Neuronal stem cell (in vitro differentiated cells): ENCODE data around the gene EXOC8.

Experiments used
- DNase-seq: peaks from one replicate; pipeline ENCODE4 v3.0.0-alpha.2; 2013; ENCODE audit warnings: low spot score
- H2AFZ ChIP-seq: one replicate; pipeline ENCODE4 v1.6.1; 2013; ENCODE audit warnings: mild to moderate bottlenecking, low read length, inconsistent platforms
- H2AK5ac ChIP-seq: 2 replicates; pipeline ENCODE4 v1.6.1; 2013; ENCODE audit warnings: low read depth, mild to moderate bottlenecking, inconsistent platforms, low read length, moderate library complexity, mixed read lengths
- H2BK120ac ChIP-seq: 2 replicates; pipeline ENCODE4 v1.6.1; 2013; ENCODE audit warnings: low read depth, mild to moderate bottlenecking, inconsistent platforms, low read length, moderate library complexity, mixed read lengths
- H2BK12ac ChIP-seq: one replicate; pipeline ENCODE4 v1.6.1; 2013; ENCODE audit warnings: low read length, inconsistent platforms
- H2BK15ac ChIP-seq: 2 replicates; pipeline ENCODE4 v1.6.1; 2013; ENCODE audit warnings: mild to moderate bottlenecking, low read length, inconsistent platforms, mixed read lengths
- H2BK5ac ChIP-seq: one replicate; pipeline ENCODE4 v1.6.1; 2013; ENCODE audit warnings: inconsistent platforms, mild to moderate bottlenecking, low read length, moderate library complexity
- H3K14ac ChIP-seq: one replicate; pipeline ENCODE4 v1.6.1; 2013; ENCODE audit warnings: low read length, inconsistent platforms
- H3K18ac ChIP-seq: 2 replicates; pipeline ENCODE4 v1.6.1; 2013; ENCODE audit warnings: low read length, inconsistent platforms
- H3K23ac ChIP-seq: 2 replicates; pipeline ENCODE4 v1.6.1; 2013; ENCODE audit warnings: low read depth, mild to moderate bottlenecking, mixed read lengths, low read length, inconsistent platforms; ENCODE audit not compliant: poor library complexity
- H3K27ac ChIP-seq: replicated peaks from 3 replicates; pipeline ENCODE4 v1.5.1; 2013; ENCODE audit warnings: low read length, inconsistent platforms
- H3K27me3 ChIP-seq, 3 experiments: 2 replicates each; pipeline ENCODE4 v1.6.1; 2013; ENCODE audit warnings: low read length in 3 of 3, mild to moderate bottlenecking in 2 of 3, inconsistent platforms in 1 of 3, low read depth in 1 of 3, mixed read lengths in 1 of 3, moderate library complexity in 1 of 3; ENCODE audit not compliant: control insufficient read depth in 3 of 3, insufficient read depth in 3 of 3
- H3K36me3 ChIP-seq, 2 donors: replicated peaks in 1 of 2; 2 replicates each; pipeline ENCODE4 v1.6.1; 2013; ENCODE audit warnings: low read length in 2 of 2; ENCODE audit not compliant: control insufficient read depth in 2 of 2, insufficient read depth in 2 of 2
- H3K4ac ChIP-seq: 2 replicates; pipeline ENCODE4 v1.6.1; 2013; ENCODE audit warnings: inconsistent platforms, mild to moderate bottlenecking, low read length, moderate library complexity
- H3K4me1 ChIP-seq, 2 donors: 1 replicate in 1 of 2; 2 replicates in 1 of 2; pipeline ENCODE4 v1.6.1; 2013; ENCODE audit warnings: low read length in 2 of 2, low read depth in 1 of 2; ENCODE audit not compliant: control insufficient read depth in 2 of 2, insufficient read depth in 1 of 2
- H3K4me2 ChIP-seq: one replicate; pipeline ENCODE4 v1.6.1; 2013; ENCODE audit warnings: mild to moderate bottlenecking, low read length, inconsistent platforms; ENCODE audit not compliant: insufficient read depth, poor library complexity, severe bottlenecking
- H3K4me3 ChIP-seq, 2 donors: 2 replicates each; pipeline ENCODE4 v1.5.1; 2013; ENCODE audit warnings: low read length in 2 of 2, mild to moderate bottlenecking in 2 of 2, inconsistent platforms in 1 of 2, moderate library complexity in 1 of 2
- H3K79me1 ChIP-seq: one replicate; pipeline ENCODE4 v1.6.1; 2013; ENCODE audit warnings: low read depth, mild to moderate bottlenecking, inconsistent platforms, low read length, moderate library complexity
- H3K9ac ChIP-seq: one replicate; pipeline ENCODE4 v1.6.1; 2013; ENCODE audit warnings: mild to moderate bottlenecking, low read depth, low read length, inconsistent platforms; ENCODE audit not compliant: poor library complexity
- H3K9me3 ChIP-seq, 2 donors: replicated peaks in 1 of 2; 2 replicates each; pipeline versions ENCODE3 to v1.6.1; 2013; ENCODE audit warnings: low read length in 2 of 2, mild to moderate bottlenecking in 2 of 2, inconsistent platforms in 1 of 2, low read depth in 1 of 2, mixed read lengths in 1 of 2, moderate library complexity in 1 of 2; ENCODE audit not compliant: control insufficient read depth in 2 of 2, insufficient read depth in 1 of 2
- H4K8ac ChIP-seq: one replicate; pipeline ENCODE4 v1.6.1; 2013; ENCODE audit warnings: low read depth, mild to moderate bottlenecking, inconsistent platforms, low read length, moderate library complexity
- H4K91ac ChIP-seq: one replicate; pipeline ENCODE4 v1.6.1; 2013; ENCODE audit warnings: low read length, low read depth, mild to moderate bottlenecking, inconsistent platforms; ENCODE audit not compliant: poor library complexity
- WGBS, 2 donors: extraction: QIAGEN DNeasy Blood & Tissue Kit; methylation state at CpG; one replicate each; pipeline ENCODE4 v1.1.7; 2013; ENCODE audit warnings: missing lambda C conversion rate in 2 of 2, mixed read lengths in 1 of 2; ENCODE audit not compliant: insufficient read length in 2 of 2, insufficient replicate concordance in 1 of 2; ENCODE audit errors: extremely low coverage in 2 of 2; 5-methylcytosine and 5-hydroxymethylcytosine counted together

The EXOC8 gene

DNA sequence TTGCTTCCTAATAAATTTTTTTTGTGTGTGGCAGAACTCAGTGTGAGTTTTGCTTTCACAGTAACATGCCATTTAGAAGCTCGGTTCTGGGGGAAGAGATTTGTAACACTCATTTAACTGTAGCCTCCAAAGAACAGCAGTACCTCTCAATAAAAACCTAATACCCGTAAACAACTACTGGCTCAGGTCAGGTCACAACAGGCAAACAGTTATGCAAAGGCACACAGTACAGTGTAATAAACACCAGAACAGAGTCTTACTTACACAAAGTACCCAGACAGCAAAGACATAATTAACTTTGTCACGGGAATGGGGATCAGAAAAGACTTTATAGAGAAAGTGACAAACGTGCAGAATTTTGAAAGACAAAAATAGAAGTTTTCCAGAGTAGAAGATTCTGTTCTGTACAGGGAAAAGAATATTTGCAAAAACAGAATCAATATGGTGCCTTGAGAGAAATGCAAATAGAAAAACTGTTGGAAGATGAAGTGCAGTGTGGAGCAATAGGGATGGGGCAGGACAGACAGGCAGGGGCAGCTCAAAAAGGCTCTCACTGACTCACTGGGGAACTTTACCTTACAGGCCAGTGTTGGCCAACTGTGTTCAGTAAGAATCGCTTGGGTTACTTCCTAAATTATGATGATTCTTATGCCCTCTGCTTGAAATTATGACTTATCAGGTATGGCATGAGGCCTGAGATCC is 45.7 kb upstream of the EXOC8 start:
- WGBS, 2 donors: no CpG with 5 or more reads among the region's 5 CpGs
- no peaks in the 10 kb centered on the region for H3K9me3 ChIP-seq
- no peaks in the 10 kb centered on the region for H3K4me1 ChIP-seq
- no peak overlapping the region for H3K4me2 ChIP-seq
- no peak overlapping the region for H3K14ac ChIP-seq
- H3K27ac ChIP-seq: no peak overlapping the region
- no peak for DNase-seq
- H2AFZ ChIP-seq: no peak overlapping the region
- no peak overlapping the region for H2BK120ac ChIP-seq
- H3K4me3 ChIP-seq: no peak overlapping the region
- no peaks in the 10 kb centered on the region for H3K36me3 ChIP-seq
- H4K91ac ChIP-seq: no peak overlapping the region
- H3K9ac ChIP-seq: no peak overlapping the region
- H3K27me3 ChIP-seq: no peaks in the 10 kb centered on the region
- no peak overlapping the region for H4K8ac ChIP-seq
- H2BK12ac ChIP-seq: no peak overlapping the region
- no peak overlapping the region for H2BK15ac ChIP-seq
- H3K23ac ChIP-seq: no peak overlapping the region
- no peak overlapping the region for H2AK5ac ChIP-seq
- H3K18ac ChIP-seq: no peak overlapping the region
- no peak overlapping the region for H2BK5ac ChIP-seq
- no peaks in the 10 kb centered on the region for H3K79me1 ChIP-seq
- H3K4ac ChIP-seq: no peak overlapping the region

DNA sequence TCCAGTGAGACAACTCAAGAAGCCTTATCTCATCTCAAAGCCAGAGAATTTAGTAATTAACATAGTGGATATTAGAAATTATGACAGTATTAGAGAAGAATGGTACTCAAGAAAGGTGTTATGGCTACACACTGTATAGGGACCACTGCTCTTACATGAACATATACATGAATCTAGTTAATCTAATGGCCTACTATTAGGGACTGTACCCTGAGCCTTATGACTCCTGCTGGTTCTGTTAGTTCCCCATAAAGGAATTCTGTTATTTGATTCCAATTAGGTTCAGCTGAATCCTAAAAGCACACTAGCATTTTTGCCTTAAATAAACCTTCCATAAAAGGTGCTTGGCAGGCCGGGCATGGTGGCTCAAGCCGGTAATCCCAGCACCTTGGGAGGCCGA is 44.8 kb upstream of the EXOC8 start:
- Histone ChIP-seq H3K4me2 (no peak overlapping the region), H3K23ac (no peak overlapping the region), H4K8ac (no peak overlapping the region), H3K27ac (no peak overlapping the region), H2BK120ac (no peak overlapping the region), H4K91ac (no peak overlapping the region), H3K4me1 (peaks cover 0 to 2% of the 10 kb centered on the region in 2 donors), H2BK5ac (no peak overlapping the region), H3K9me3 (no peaks in the 10 kb centered on the region), H2AK5ac (no peak overlapping the region), H3K4ac (no peak overlapping the region), H2AFZ (no peak overlapping the region), H3K27me3 (no peaks in the 10 kb centered on the region), H3K18ac (no peak overlapping the region), H2BK15ac (no peak overlapping the region), H3K79me1 (no peaks in the 10 kb centered on the region), H3K14ac (no peak overlapping the region), H3K36me3 (no peaks in the 10 kb centered on the region), H3K4me3 (no peak overlapping the region), H3K9ac (no peak overlapping the region), H2BK12ac (no peak overlapping the region)
- no CpG with 5 or more reads among the region's 3 CpGs for WGBS, 2 donors
- DNase-seq: no peak

DNA sequence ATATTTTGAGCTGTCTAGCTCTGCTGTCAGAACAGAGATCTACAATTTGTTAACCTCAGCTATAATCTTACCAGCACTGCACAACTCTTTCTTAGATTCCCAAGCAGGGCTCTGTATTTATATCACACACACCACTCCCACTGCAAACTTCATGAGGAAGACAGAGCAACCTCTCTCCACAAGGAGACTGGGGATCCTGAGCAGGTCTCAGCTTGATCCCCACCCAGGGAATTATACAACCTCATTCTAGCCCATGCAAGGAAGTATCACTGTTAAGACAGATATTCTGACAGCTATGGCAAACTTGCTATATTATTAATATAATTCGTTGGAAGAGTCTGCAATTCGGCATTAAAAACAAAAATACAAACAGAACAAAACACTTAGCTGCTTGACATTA is 44.1 kb upstream of the EXOC8 start:
- no CpG with 5 or more reads among the region's 2 CpGs for WGBS, 2 donors
- H2BK5ac ChIP-seq: no peak overlapping the region
- DNase-seq: no peak
- no peaks in the 10 kb centered on the region for H3K36me3 ChIP-seq
- no peak overlapping the region for H4K91ac ChIP-seq
- no peak overlapping the region for H3K18ac ChIP-seq
- no peaks in the 10 kb centered on the region for H3K79me1 ChIP-seq
- H3K23ac ChIP-seq: no peak overlapping the region
- H2BK12ac ChIP-seq: no peak overlapping the region
- H4K8ac ChIP-seq: no peak overlapping the region
- H2BK120ac ChIP-seq: no peak overlapping the region
- no peak overlapping the region for H3K27ac ChIP-seq
- no peaks in the 10 kb centered on the region for H3K9me3 ChIP-seq
- peaks cover 0 to 3% of the 10 kb centered on the region in 2 donors for H3K4me1 ChIP-seq
- no peak overlapping the region for H3K4me2 ChIP-seq
- H2AFZ ChIP-seq: no peak overlapping the region
- no peak overlapping the region for H3K4me3 ChIP-seq
- H3K27me3 ChIP-seq: no peaks in the 10 kb centered on the region
- H2BK15ac ChIP-seq: no peak overlapping the region
- no peak overlapping the region for H3K14ac ChIP-seq
- H2AK5ac ChIP-seq: no peak overlapping the region
- no peak overlapping the region for H3K4ac ChIP-seq
- no peak overlapping the region for H3K9ac ChIP-seq

DNA sequence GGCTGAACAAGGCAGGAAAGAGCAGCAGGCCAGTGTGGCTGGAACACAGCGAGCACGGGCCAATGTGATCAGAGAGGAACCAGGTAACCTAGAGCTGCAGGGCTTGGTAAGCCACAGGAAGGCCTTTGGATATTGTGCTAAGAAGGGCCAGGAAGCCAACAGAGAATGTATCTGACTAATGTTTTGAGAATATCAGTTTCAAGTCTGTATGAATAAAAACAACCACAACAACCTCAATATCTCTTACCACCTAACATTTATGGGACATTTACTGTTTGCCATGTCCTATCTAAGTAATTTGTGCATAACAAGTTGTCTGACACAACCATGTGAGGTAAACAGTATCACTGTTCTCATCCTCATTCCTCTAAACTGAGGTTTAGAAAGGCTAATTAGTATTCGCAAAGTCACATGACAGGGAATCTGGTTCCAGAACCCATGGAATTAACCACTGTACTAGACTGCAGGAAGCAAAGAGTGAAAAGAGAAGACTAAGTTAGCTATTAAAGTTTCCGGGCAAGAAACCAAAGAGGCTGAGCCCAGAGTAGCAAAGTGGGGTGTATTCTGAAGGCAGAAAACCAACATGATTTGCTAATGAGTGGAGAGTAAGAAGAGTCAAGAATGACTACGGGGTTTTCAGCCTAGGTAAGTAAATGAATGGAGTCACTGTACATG is 39.4 kb upstream of the EXOC8 start:
- Histone ChIP-seq H3K4ac (no peak overlapping the region), H2BK15ac (no peak overlapping the region), H3K14ac (no peak overlapping the region), H3K18ac (no peak overlapping the region), H4K8ac (no peak overlapping the region), H3K36me3 (no peaks in the 10 kb centered on the region), H2AK5ac (no peak overlapping the region), H2BK5ac (no peak overlapping the region), H3K4me1 (peaks cover 0 to 3% of the 10 kb centered on the region in 2 donors), H3K27me3 (no peaks in the 10 kb centered on the region), H3K23ac (no peak overlapping the region), H3K9me3 (no peaks in the 10 kb centered on the region), H3K4me2 (no peak overlapping the region), H2AFZ (no peak overlapping the region), H2BK12ac (no peak overlapping the region), H3K4me3 (no peak overlapping the region), H3K27ac (no peak overlapping the region), H4K91ac (no peak overlapping the region), H2BK120ac (no peak overlapping the region), H3K79me1 (no peaks in the 10 kb centered on the region), H3K9ac (no peak overlapping the region)
- no CpG with 5 or more reads among the region's 5 CpGs for WGBS, 2 donors
- DNase-seq: no peak
